ENCODE data around the gene VGLL2.

DNA sequence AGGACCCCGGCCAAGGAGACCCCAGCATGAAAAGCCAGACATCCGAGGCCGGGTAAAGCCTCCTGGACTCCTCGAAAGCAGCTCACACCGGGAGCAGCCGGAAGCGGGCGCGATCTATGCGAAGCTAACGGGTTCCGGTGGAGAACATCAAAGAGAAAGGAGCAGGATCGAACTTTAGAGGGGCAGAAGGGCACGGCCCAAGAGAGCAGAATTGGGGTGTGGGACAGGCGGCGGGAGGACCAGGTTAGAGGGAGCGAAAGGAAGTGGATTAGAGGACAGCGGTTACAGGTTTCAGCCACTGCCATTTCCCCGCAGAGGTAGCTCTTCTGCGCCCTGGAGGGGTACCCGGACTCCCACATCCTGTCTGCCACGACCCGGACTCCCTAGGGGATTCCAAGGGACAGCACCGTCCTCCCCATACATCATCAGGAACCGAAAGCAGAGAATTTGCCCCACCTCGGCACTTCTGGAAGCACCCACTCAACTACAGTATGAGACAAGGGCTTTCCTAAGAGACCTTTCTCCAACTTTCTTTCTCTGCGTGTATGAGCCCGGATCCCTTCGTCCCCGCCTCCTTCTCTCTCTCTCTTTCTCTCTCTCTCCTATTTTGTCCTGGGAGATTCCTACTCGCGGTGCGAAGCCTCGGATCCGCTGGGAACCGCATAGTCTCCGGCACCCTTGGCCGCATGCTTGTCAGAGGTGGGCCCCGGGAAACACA is 507 bp upstream of the VGLL2 start:
- TF ChIP-seq, protein P1, sequence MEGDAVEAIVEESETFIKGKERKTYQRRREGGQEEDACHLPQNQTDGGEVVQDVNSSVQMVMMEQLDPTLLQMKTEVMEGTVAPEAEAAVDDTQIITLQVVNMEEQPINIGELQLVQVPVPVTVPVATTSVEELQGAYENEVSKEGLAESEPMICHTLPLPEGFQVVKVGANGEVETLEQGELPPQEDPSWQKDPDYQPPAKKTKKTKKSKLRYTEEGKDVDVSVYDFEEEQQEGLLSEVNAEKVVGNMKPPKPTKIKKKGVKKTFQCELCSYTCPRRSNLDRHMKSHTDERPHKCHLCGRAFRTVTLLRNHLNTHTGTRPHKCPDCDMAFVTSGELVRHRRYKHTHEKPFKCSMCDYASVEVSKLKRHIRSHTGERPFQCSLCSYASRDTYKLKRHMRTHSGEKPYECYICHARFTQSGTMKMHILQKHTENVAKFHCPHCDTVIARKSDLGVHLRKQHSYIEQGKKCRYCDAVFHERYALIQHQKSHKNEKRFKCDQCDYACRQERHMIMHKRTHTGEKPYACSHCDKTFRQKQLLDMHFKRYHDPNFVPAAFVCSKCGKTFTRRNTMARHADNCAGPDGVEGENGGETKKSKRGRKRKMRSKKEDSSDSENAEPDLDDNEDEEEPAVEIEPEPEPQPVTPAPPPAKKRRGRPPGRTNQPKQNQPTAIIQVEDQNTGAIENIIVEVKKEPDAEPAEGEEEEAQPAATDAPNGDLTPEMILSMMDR (IDR thresholded peaks at IDR 0.05), result no peak
- no peak for TF ChIP-seq EP300 (IDR thresholded peaks at IDR 0.05)

Measured in sigmoid colon (tissue), 4 donors.